ENCODE results near the gene TTC33.
"Not testable (repeated sequence)": the region's sequence is repeated elsewhere in the genome, so short reads cannot be mapped to it uniquely, and the experiment has no call there.

TTC33 gene

DNA sequence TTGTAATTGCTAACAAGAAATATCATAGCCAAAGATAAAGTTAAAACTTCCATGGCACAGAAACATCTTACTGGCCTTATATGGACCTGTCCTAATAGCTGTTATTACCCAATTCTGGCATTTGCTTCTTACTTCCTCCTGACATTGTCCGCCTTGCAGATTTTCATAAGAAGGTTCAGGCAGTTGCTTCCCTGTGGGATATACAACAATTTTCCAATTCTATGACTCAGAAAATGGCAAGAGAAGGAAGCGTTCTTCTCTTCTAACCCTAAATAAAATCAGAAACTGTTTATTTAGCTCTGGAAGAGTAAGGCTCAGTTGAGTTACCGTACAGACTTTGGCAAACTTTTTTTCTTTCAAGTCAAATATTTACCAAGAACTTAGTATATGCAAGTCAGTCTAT is 40.7 kb upstream of the TTC33 start:
- H3K4me3 ChIP-seq (ENCODE audit: low read length, poor library complexity, severe bottlenecking): peak overlapping the region; percentile 78
- H2AFZ ChIP-seq (ENCODE audit: low read length): no peak overlapping the region
- no peak for TF ChIP-seq EZH2phosphoT487 (IDR thresholded peaks at IDR 0.05; ENCODE audit: borderline replicate concordance)
- TF ChIP-seq, protein P1, sequence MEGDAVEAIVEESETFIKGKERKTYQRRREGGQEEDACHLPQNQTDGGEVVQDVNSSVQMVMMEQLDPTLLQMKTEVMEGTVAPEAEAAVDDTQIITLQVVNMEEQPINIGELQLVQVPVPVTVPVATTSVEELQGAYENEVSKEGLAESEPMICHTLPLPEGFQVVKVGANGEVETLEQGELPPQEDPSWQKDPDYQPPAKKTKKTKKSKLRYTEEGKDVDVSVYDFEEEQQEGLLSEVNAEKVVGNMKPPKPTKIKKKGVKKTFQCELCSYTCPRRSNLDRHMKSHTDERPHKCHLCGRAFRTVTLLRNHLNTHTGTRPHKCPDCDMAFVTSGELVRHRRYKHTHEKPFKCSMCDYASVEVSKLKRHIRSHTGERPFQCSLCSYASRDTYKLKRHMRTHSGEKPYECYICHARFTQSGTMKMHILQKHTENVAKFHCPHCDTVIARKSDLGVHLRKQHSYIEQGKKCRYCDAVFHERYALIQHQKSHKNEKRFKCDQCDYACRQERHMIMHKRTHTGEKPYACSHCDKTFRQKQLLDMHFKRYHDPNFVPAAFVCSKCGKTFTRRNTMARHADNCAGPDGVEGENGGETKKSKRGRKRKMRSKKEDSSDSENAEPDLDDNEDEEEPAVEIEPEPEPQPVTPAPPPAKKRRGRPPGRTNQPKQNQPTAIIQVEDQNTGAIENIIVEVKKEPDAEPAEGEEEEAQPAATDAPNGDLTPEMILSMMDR (conservative IDR thresholded peaks at IDR 0.05; ENCODE audit: low read length): no peak
- no peaks in the 10 kb centered on the region for H3K36me3 ChIP-seq (ENCODE audit: insufficient read depth, low read length)
- peaks cover 51% of the 10 kb centered on the region for H3K4me1 ChIP-seq (ENCODE audit: insufficient read depth, low read length, poor library complexity, severe bottlenecking)
- peaks cover 54% of the 10 kb centered on the region for H4K20me1 ChIP-seq (ENCODE audit: insufficient read depth, low read length, poor library complexity, severe bottlenecking)
- no peaks in the 10 kb centered on the region for H3K27me3 ChIP-seq (ENCODE audit: insufficient read depth, low read length, poor library complexity, severe bottlenecking)
- peaks cover 56% of the 10 kb centered on the region for H3K79me2 ChIP-seq (ENCODE audit: insufficient read depth, low read length)
- H3F3A ChIP-seq (ENCODE audit: low read depth): 0 out of 2 replicates have a peak, but pooled peaks cover 4% of the 10 kb centered on the region
- H3K4me2 ChIP-seq (ENCODE audit: low read depth, low read length, poor library complexity, severe bottlenecking): peak overlapping the region; percentile 95
- H3K9ac ChIP-seq (ENCODE audit: low read depth, low read length, poor library complexity, severe bottlenecking): peak overlapping the region; percentile 95
- H3K9me3 ChIP-seq (ENCODE audit: insufficient read depth, low read depth, low read length): no peaks in the 10 kb centered on the region
- H3K9me2 ChIP-seq (replicated peaks; ENCODE audit: low read depth, low read length): no peaks in the 10 kb centered on the region

DNA sequence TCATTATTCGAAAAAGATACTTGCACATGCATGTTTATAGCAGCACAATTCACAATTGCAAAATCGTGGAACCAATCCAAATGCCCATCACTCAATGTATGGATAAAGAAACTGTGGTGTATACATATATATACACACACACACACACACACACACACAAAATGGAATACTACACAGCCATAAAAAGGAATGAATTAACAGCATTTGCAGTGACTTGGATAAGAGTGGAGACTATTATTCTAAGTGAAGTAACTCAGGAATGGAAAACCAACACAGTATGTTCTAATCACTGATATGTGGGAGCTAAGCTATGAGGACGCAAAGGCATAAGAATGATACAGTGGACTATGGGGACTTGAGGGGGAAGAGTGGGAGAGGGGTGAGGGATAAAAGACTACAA is 39.1 kb upstream of the TTC33 start:
- H3K9me2 ChIP-seq (replicated peaks; ENCODE audit: low read depth, low read length); H3K9ac ChIP-seq (ENCODE audit: low read depth, low read length, poor library complexity, severe bottlenecking); H3K36me3 ChIP-seq (ENCODE audit: insufficient read depth, low read length); H2AFZ ChIP-seq (ENCODE audit: low read length); H3K9me3 ChIP-seq (ENCODE audit: insufficient read depth, low read depth, low read length); H3F3A ChIP-seq (ENCODE audit: low read depth); H3K27me3 ChIP-seq (ENCODE audit: insufficient read depth, low read length, poor library complexity, severe bottlenecking); H3K4me3 ChIP-seq (ENCODE audit: low read length, poor library complexity, severe bottlenecking): not testable (repeated sequence)
- peaks cover 64% of the 10 kb centered on the region for H3K4me1 ChIP-seq (ENCODE audit: insufficient read depth, low read length, poor library complexity, severe bottlenecking)
- H3K79me2 ChIP-seq (ENCODE audit: insufficient read depth, low read length): peaks cover 72% of the 10 kb centered on the region
- peak overlapping the region; percentile 95 for H3K4me2 ChIP-seq (ENCODE audit: low read depth, low read length, poor library complexity, severe bottlenecking)
- peaks cover 69% of the 10 kb centered on the region for H4K20me1 ChIP-seq (ENCODE audit: insufficient read depth, low read length, poor library complexity, severe bottlenecking)

DNA sequence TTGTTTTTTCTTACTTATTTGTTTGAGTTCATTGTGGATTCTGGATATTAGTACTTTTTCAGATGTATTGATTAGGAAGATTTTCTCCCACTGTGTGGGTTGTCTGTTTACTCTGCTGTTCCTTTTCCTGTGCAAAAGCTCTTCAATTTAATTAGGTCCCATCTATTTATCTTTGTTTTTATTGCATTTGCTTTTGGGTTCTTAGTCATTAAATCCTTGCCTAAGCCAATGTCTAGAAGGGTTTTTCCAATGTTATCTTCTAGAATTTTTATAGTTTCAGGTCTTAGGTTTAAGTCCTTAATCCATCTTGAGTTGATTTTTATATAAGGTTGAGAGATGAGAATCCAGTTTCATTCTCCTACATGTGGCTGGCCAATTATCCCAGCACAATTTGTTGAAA is 38.6 kb upstream of the TTC33 start:
- peak overlapping the region; percentile 95 for H3K4me2 ChIP-seq (ENCODE audit: low read depth, low read length, poor library complexity, severe bottlenecking)
- H3K9me2 ChIP-seq (replicated peaks; ENCODE audit: low read depth, low read length); H2AFZ ChIP-seq (ENCODE audit: low read length); H3K27me3 ChIP-seq (ENCODE audit: insufficient read depth, low read length, poor library complexity, severe bottlenecking); H3K9me3 ChIP-seq (ENCODE audit: insufficient read depth, low read depth, low read length); H3F3A ChIP-seq (ENCODE audit: low read depth); H3K36me3 ChIP-seq (ENCODE audit: insufficient read depth, low read length); H3K4me3 ChIP-seq (ENCODE audit: low read length, poor library complexity, severe bottlenecking); H3K9ac ChIP-seq (ENCODE audit: low read depth, low read length, poor library complexity, severe bottlenecking): not testable (repeated sequence)
- H4K20me1 ChIP-seq (ENCODE audit: insufficient read depth, low read length, poor library complexity, severe bottlenecking): peaks cover 73% of the 10 kb centered on the region
- peaks cover 76% of the 10 kb centered on the region for H3K79me2 ChIP-seq (ENCODE audit: insufficient read depth, low read length)
- peaks cover 60% of the 10 kb centered on the region for H3K4me1 ChIP-seq (ENCODE audit: insufficient read depth, low read length, poor library complexity, severe bottlenecking)

DNA sequence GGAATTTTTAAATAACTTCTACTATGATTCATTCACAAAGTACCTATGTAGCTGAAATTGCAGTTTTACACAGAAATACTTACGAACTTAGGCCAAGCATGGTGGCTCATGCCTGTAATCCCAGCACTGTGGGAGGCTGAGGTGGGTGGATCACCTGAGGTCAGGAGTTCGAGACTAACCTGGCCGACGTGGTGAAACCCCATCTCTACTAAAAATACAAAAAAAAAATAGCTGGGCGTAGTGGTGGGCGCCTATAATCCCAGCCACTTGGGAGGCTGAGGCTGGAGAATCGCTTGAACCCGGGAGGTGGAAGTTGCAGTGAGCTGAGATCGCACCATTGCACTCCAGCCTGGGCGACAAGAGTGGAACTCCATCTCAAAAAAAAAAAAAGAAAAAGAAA is 36.9 kb upstream of the TTC33 start:
- H3K79me2 ChIP-seq (ENCODE audit: insufficient read depth, low read length): peaks cover 92% of the 10 kb centered on the region
- not testable (repeated sequence) for H2AFZ ChIP-seq (ENCODE audit: low read length); H3K9me2 ChIP-seq (replicated peaks; ENCODE audit: low read depth, low read length); H3K27me3 ChIP-seq (ENCODE audit: insufficient read depth, low read length, poor library complexity, severe bottlenecking); H3F3A ChIP-seq (ENCODE audit: low read depth); H3K9me3 ChIP-seq (ENCODE audit: insufficient read depth, low read depth, low read length); H3K9ac ChIP-seq (ENCODE audit: low read depth, low read length, poor library complexity, severe bottlenecking)
- peak overlapping the region; percentile 95 for H3K4me2 ChIP-seq (ENCODE audit: low read depth, low read length, poor library complexity, severe bottlenecking)
- peaks cover 81% of the 10 kb centered on the region for H4K20me1 ChIP-seq (ENCODE audit: insufficient read depth, low read length, poor library complexity, severe bottlenecking)
- H3K4me3 ChIP-seq (ENCODE audit: low read length, poor library complexity, severe bottlenecking): peak overlapping the region; percentile 56
- H3K36me3 ChIP-seq (ENCODE audit: insufficient read depth, low read length): peaks cover 10% of the 10 kb centered on the region; the same call in 1 of the 2 replicates
- H3K4me1 ChIP-seq (ENCODE audit: insufficient read depth, low read length, poor library complexity, severe bottlenecking): peaks cover 50% of the 10 kb centered on the region
